ENCODE results near the gene CA4. TPM values are rescaled to one million over a fixed set of nuclear protein-coding genes. Genes with fewer than 3 reads are reported as not detected.

Gene CA4
- total RNA-seq, 2 experiments from 2014 or later, result not detected

DNA sequence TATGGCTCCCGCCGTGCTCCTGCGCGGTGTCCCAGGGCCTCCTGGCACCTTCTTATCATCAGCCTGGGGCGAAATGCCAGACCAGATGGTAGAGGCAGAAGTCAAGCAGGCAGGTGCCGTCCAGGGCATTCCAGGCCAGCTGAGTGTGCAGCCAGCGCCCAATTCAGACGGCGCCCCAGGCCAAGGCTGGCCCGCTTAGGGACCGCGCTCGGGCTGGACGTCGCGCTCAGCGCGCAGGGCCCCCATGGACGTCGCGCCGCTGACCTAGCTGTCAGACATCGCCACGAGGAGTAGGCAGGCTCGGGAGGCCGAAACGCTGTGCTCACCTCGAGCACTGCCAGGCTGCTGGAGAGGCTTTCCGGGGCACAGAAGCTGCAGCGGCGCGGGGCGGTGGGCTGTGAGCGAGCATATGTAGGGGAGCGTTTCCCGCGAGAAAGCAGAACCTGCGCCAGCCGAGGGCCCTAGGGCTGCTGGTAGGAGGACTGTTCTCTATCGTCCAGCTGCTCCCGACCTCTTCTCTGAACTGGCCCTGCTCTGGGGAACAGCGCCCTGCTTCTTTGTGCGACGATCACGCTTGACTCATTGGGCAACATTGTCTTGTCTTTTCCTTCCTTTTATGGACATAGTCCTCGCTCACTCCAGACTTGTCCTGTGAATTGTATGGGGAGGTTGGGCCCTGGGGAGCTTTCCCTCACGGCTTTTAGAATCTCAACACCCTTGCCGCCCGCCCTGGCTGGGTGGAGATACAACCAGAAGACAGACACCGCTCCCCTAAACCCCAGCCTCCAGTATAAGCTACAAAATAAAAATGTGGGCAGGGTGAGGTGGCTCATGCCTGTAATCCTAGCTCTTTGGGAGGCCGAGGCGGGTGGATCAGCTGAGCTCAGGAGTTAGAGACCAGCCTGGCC is 8.4 kb upstream of the CA4 start:
- ChIA-PET CTCF (ENCODE audit: unreplicated experiment) (interaction anchor here (0.5 to 1.4 kb wide), 5 partner anchors 9 to 289 kb away, joined by 3 to 4 read pairs (median 3); no protein-coding TSS in a partner anchor), POLR2A (interaction anchor here (0.6 to 0.7 kb wide), 2 partner anchors 51 to 1847 kb away, joined by 4 to 5 read pairs; no protein-coding TSS in a partner anchor)
- no peaks in the 10 kb centered on the region for H3K9me3 ChIP-seq (ENCODE audit: low read length)
- H3K36me3 ChIP-seq (ENCODE audit: insufficient read depth, low read length), result no peaks in the 10 kb centered on the region
- no peaks in the 10 kb centered on the region for H3K9me2 ChIP-seq (ENCODE audit: insufficient read depth, low read length)
- no peak for DNase-seq (ENCODE audit: low spot score)
- no peaks in the 10 kb centered on the region for H3K79me2 ChIP-seq (ENCODE audit: insufficient read depth, low read depth, low read length)
- intact Hi-C loops (cut with micrococcal nuclease; ENCODE audit: unreplicated experiment), result loop anchor here (2.0 to 10.0 kb wide), 2 partner anchors 33 to 293 kb away; no protein-coding TSS in a partner anchor
- TF ChIP-seq, protein P1, sequence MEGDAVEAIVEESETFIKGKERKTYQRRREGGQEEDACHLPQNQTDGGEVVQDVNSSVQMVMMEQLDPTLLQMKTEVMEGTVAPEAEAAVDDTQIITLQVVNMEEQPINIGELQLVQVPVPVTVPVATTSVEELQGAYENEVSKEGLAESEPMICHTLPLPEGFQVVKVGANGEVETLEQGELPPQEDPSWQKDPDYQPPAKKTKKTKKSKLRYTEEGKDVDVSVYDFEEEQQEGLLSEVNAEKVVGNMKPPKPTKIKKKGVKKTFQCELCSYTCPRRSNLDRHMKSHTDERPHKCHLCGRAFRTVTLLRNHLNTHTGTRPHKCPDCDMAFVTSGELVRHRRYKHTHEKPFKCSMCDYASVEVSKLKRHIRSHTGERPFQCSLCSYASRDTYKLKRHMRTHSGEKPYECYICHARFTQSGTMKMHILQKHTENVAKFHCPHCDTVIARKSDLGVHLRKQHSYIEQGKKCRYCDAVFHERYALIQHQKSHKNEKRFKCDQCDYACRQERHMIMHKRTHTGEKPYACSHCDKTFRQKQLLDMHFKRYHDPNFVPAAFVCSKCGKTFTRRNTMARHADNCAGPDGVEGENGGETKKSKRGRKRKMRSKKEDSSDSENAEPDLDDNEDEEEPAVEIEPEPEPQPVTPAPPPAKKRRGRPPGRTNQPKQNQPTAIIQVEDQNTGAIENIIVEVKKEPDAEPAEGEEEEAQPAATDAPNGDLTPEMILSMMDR (conservative IDR thresholded peaks at IDR 0.05; ENCODE audit: low read length), result no peak
- no peak for TF ChIP-seq EZH2phosphoT487 (IDR thresholded peaks at IDR 0.05; ENCODE audit: borderline replicate concordance, low read depth, low read length)
- H3K4me2 ChIP-seq (ENCODE audit: low read length), result no peak overlapping the region
- BruUV-seq (replicated peaks), result no TSS peak
- no peak overlapping the region for H3K27ac ChIP-seq (ENCODE audit: low read depth, low read length, poor library complexity, severe bottlenecking)
- H4K20me1 ChIP-seq (ENCODE audit: insufficient read depth, low read length), result no peaks in the 10 kb centered on the region
- peaks cover 17% of the 10 kb centered on the region for H3K4me1 ChIP-seq (ENCODE audit: insufficient read depth, low read length, poor library complexity, severe bottlenecking)
- no peak overlapping the region for H3K4me3 ChIP-seq (ENCODE audit: low read depth, low read length, poor library complexity, severe bottlenecking)
- no peak overlapping the region; the same call in 1 of the 2 replicates for H2AFZ ChIP-seq (ENCODE audit: low read length)

DNA sequence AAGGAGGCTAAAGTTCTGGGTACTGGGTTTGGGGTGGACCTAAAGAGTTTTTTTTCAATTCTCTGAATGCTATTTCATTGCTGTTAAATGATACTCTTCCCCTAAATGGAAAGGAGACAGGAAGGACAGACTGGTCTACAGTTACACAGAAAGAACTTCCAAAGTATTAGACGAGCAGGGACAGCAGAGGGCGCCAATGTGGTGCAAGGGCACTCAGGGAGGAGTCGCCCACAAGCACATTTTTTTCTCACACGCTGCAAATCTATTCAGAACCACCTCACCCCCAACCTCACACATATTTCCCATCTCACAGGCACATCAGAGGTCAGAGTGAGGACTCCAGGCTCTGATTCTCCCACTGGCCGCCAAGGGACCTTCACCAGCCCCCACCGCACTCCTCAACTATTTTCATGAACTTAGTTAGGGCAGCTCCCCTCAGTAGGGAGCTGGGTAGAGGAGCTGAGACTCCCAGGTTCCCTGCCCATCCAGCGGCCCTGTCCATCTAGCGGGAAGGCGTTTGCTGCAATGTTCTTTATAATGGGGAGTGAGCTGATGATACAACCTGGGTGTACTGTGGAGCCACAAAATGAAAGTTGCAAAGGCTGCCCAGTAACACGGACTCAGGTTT is 6.8 kb upstream of the CA4 start:
- intact Hi-C loops (cut with micrococcal nuclease; ENCODE audit: unreplicated experiment), result loop anchor here (2.0 to 10.0 kb wide), 2 partner anchors 32 to 292 kb away; no protein-coding TSS in a partner anchor

More for the DNA sequence above, 6.8 kb upstream of the CA4 start:
- TF ChIP-seq, protein P1 (conservative IDR thresholded peaks at IDR 0.05; ENCODE audit: low read length), result peak; percentile 94
- TF ChIP-seq EZH2phosphoT487 (IDR thresholded peaks at IDR 0.05; ENCODE audit: borderline replicate concordance, low read depth, low read length), result no peak
- BruUV-seq (replicated peaks), result no TSS peak
- peak; percentile 87 for DNase-seq (ENCODE audit: low spot score)
- Histone ChIP-seq H3K4me3 (ENCODE audit: low read depth, low read length, poor library complexity, severe bottlenecking) (no peak overlapping the region), H4K20me1 (ENCODE audit: insufficient read depth, low read length) (no peaks in the 10 kb centered on the region), H3K4me2 (ENCODE audit: low read length) (peak overlapping the region; percentile 52), H2AFZ (ENCODE audit: low read length) (peak overlapping the region; percentile 97), H3K27ac (ENCODE audit: low read depth, low read length, poor library complexity, severe bottlenecking) (no peak overlapping the region), H3K9me2 (ENCODE audit: insufficient read depth, low read length) (no peaks in the 10 kb centered on the region), H3K4me1 (ENCODE audit: insufficient read depth, low read length, poor library complexity, severe bottlenecking) (peaks cover 17% of the 10 kb centered on the region), H3K79me2 (ENCODE audit: insufficient read depth, low read depth, low read length) (no peaks in the 10 kb centered on the region), H3K36me3 (ENCODE audit: insufficient read depth, low read length) (no peaks in the 10 kb centered on the region), H3K9me3 (ENCODE audit: low read length) (no peaks in the 10 kb centered on the region)
- CTCF ChIA-PET (ENCODE audit: unreplicated experiment), result interaction anchor here (1.4 kb wide), 1 partner anchor 287 kb away, joined by 3 read pairs; no protein-coding TSS in a partner anchor
- POLR2A ChIA-PET, result interaction anchor here (0.9 kb wide), 1 partner anchor 44 kb away, joined by 3 read pairs; no protein-coding TSS in a partner anchor

Data from OCI-LY7 (cell line).